Breast epithelium (tissue), 4 donors: ENCODE measurements around the gene LRRC1. TPM values are rescaled to one million over a fixed set of nuclear protein-coding genes. Genes with fewer than 3 reads are reported as not detected.

Experiments
- DNase-seq, 2 donors: peaks; one replicate each; pipeline ENCODE4 v3.0.0-alpha.2; 2019; ENCODE audit warnings: low spot score in 2 of 2
- H3K27ac ChIP-seq, 2 donors: fragments of 200-600 bp; sonication (generic) in 1 of 2; one replicate each; pipeline ENCODE4 v1.5.1; 2016 to 2019; ENCODE audit warnings: mild to moderate bottlenecking in 1 of 2
- H3K27me3 ChIP-seq, 2 donors: fragments of 200-600 bp; sonication (generic) in 1 of 2; one replicate each; pipeline versions ENCODE4 v1.5.1 to v1.6.0; 2017 to 2019; ENCODE audit warnings: control low read depth in 1 of 2, mild to moderate bottlenecking in 1 of 2
- H3K36me3 ChIP-seq: fragments of 200-600 bp; one replicate; pipeline ENCODE4 v1.5.1; 2019
- H3K4me1 ChIP-seq, 2 donors: fragments of 200-600 bp; sonication (generic); one replicate each; pipeline ENCODE4 v1.5.1; 2016 to 2019; ENCODE audit warnings: control low read depth in 1 of 2
- H3K4me3 ChIP-seq, 3 donors: fragments of 200-600 bp; sonication (generic); 1 replicate in 2 of 3; 2 replicates in 1 of 3; pipeline ENCODE4 v1.5.1; 2016 to 2019; ENCODE audit warnings: mild to moderate bottlenecking in 3 of 3, moderate library complexity in 2 of 3
- H3K9me3 ChIP-seq, 2 donors: fragments of 200-600 bp; sonication (generic) in 1 of 2; one replicate each; pipeline ENCODE4 v1.5.1; 2016 to 2019; ENCODE audit warnings: control low read depth in 1 of 2
- POLR2A ChIP-seq: fragments of 450-650 bp; IDR thresholded peaks from one replicate; pipeline ENCODE4 v1.6.1; 2016; ENCODE audit warnings: antibody characterized with exemption, mild to moderate bottlenecking, moderate library complexity
- POLR2AphosphoS5 ChIP-seq, 3 donors: sonication (generic); formaldehyde crosslinking; IDR thresholded peaks; one replicate each; pipeline ENCODE4 v1.6.1; 2017; ENCODE audit warnings: antibody characterized with exemption in 3 of 3
- intact Hi-C: fragments of 100-400 bp; cut with DNase I; formaldehyde crosslinking; loops from one replicate; pipeline ENCODE4 v1.15.1; 2023; ENCODE audit warnings: low total_unique reads
- total RNA-seq, 3 donors: library from RNA; depleted of rRNA; stranded (reverse); fragments of >200 nt; gene quantifications; one replicate each; pipeline ENCODE4 v1.1.0, GENCODE V29; 2016
- TF ChIP-seq, protein P1 (sequence below), 3 donors: fragments of 450-650 bp; IDR thresholded peaks; one replicate each; pipeline ENCODE4 v1.5.1; 2016 to 2017; ENCODE audit warnings: antibody characterized with exemption in 3 of 3, mild to moderate bottlenecking in 3 of 3, moderate library complexity in 3 of 3

LRRC1 gene
- total RNA-seq, 3 donors from 2014 or later, result 10.1 to 37.9 (median 37.4) TPM

DNA sequence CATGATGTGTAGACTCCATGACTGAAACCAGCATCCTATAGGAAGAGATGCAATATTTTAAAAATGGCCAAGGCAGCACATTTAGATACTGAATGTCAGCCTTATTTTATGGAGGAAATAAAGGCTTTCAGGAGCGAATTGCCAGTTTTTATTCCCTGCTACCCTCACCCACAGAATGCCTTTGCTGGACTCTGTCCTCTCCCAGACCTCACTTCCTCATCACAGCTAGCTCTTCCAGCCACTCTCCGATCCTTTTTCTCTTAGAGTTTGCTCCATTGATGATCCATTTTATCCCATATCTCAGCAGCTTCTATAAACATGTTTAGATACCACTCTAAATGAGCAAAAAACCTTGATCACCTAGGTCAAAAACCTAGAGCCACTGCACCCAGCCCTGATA lies 137.7 kb downstream of the LRRC1 start:
- TF ChIP-seq, protein P1, sequence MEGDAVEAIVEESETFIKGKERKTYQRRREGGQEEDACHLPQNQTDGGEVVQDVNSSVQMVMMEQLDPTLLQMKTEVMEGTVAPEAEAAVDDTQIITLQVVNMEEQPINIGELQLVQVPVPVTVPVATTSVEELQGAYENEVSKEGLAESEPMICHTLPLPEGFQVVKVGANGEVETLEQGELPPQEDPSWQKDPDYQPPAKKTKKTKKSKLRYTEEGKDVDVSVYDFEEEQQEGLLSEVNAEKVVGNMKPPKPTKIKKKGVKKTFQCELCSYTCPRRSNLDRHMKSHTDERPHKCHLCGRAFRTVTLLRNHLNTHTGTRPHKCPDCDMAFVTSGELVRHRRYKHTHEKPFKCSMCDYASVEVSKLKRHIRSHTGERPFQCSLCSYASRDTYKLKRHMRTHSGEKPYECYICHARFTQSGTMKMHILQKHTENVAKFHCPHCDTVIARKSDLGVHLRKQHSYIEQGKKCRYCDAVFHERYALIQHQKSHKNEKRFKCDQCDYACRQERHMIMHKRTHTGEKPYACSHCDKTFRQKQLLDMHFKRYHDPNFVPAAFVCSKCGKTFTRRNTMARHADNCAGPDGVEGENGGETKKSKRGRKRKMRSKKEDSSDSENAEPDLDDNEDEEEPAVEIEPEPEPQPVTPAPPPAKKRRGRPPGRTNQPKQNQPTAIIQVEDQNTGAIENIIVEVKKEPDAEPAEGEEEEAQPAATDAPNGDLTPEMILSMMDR (IDR thresholded peaks at IDR 0.05), result no peak
- TF ChIP-seq POLR2AphosphoS5 (IDR thresholded peaks at IDR 0.05) (no peak), POLR2A (no peak)
- DNase-seq, result no peak
- intact Hi-C loops, result no loop called here

DNA sequence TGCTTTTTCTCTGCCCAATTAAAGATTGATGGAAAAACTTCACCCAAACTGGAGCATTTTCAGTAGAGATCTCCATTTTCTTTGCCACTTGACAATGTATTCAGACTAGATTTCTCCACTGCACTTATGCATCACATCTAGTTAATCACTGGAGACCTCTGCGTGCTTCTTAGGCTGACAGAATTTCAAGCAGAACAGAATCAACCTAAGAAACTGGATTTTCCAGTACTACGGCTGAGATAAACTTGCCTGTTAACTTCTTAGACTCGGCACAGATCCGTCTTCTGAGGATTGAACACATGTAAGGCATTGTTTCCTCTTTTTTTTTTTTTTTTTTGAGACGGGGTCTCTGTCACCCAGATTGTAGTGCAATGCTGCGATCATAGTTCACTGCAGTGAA lies 139.2 kb downstream of the LRRC1 start:
- intact Hi-C loops, result no loop called here
- TF ChIP-seq POLR2A (no peak), POLR2AphosphoS5 (IDR thresholded peaks at IDR 0.05) (no peak)
- TF ChIP-seq, protein P1 (IDR thresholded peaks at IDR 0.05), result no peak
- H3K27me3 ChIP-seq, result no peaks in the 10 kb centered on the region
- no peak overlapping the region for H3K27ac ChIP-seq
- no peaks in the 10 kb centered on the region for H3K4me1 ChIP-seq
- no peak for DNase-seq
- H3K4me3 ChIP-seq, result no peak overlapping the region
- no peaks in the 10 kb centered on the region for H3K9me3 ChIP-seq
- no peaks in the 10 kb centered on the region for H3K36me3 ChIP-seq

More for the DNA sequence above, 137.7 kb downstream of the LRRC1 start:
- no peaks in the 10 kb centered on the region for H3K27me3 ChIP-seq
- H3K27ac ChIP-seq, result no peak overlapping the region
- H3K36me3 ChIP-seq, result no peaks in the 10 kb centered on the region
- no peaks in the 10 kb centered on the region for H3K9me3 ChIP-seq
- H3K4me3 ChIP-seq, result no peak overlapping the region
- no peaks in the 10 kb centered on the region for H3K4me1 ChIP-seq

DNA sequence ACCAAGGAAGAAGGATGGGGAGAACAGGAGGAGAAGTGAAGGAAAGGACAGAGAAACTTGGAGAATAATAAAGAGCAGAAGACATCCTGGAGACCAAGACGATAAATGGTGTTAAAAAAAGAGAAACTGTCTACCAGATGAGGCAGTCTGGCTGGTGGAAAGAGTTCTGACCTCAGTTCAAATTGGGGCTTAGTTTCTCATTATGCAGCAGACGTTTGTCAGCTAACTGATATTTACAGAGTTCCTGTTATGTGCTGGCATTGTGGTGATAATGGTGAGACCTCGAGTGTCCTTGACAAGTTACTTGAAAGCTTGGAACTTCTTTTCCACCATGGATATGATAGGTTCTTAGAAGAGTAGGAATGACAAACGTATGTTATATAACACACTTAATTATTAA lies 142.7 kb downstream of the LRRC1 start:
- TF ChIP-seq POLR2A (no peak), POLR2AphosphoS5 (IDR thresholded peaks at IDR 0.05) (no peak)
- TF ChIP-seq, protein P1 (IDR thresholded peaks at IDR 0.05), result no peak
- no peak overlapping the region for H3K4me3 ChIP-seq
- no peaks in the 10 kb centered on the region for H3K4me1 ChIP-seq
- H3K27me3 ChIP-seq, result no peaks in the 10 kb centered on the region
- no peaks in the 10 kb centered on the region for H3K9me3 ChIP-seq
- intact Hi-C loops, result no loop called here
- no peak for DNase-seq
- no peak overlapping the region for H3K27ac ChIP-seq
- H3K36me3 ChIP-seq, result no peaks in the 10 kb centered on the region

DNA sequence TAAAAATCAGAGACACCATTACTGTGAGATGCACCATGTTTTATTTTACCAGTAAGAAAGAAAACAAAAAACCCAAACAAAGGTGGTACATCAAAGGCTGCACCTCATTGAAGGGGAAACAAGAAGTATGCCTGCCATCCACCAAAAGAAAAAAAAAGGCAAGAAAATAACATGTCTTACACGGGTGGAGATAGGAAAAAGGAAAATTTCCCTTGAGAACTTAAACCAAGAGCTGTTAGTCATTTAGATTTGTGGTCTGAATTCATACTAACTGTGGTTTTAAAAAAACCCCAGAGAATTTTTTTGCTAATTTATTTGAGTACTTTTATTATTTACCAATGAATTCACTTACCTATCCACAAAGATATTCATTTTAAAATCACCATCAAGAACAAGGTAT lies 144.0 kb downstream of the LRRC1 start:
- DNase-seq, result no peak

DNA sequence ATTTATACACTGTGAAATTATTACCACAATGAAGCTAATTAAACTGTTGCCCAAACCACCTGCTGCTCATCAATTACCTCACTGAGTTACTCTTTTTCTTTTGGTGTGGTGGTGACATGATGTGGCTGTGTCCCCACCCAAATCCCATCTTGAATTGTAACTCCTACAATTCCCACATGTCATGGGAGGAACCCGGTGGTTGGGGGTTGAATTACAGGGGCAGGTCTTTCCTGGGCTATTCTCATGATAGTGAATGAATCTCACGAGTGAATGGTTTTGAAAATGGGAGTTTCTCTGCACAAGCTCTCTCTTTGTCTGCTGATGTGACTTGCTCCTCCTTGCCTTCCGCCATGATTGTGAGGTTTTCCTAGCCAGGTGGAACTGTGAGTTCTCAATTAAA lies 145.0 kb downstream of the LRRC1 start:
- no peak overlapping the region for H3K27ac ChIP-seq
- no peaks in the 10 kb centered on the region for H3K36me3 ChIP-seq
- TF ChIP-seq POLR2AphosphoS5 (IDR thresholded peaks at IDR 0.05) (no peak), POLR2A (no peak)
- TF ChIP-seq, protein P1 (IDR thresholded peaks at IDR 0.05), result no peak
- no peak for DNase-seq
- no peaks in the 10 kb centered on the region for H3K9me3 ChIP-seq
- peaks cover 0 to 3% of the 10 kb centered on the region in 2 donors for H3K4me1 ChIP-seq
- H3K27me3 ChIP-seq, result no peaks in the 10 kb centered on the region
- intact Hi-C loops, result no loop called here
- H3K4me3 ChIP-seq, result no peak overlapping the region

More for the DNA sequence above, 144.0 kb downstream of the LRRC1 start:
- Histone ChIP-seq H3K27ac (no peak overlapping the region), H3K36me3 (no peaks in the 10 kb centered on the region), H3K4me3 (no peak overlapping the region), H3K27me3 (no peaks in the 10 kb centered on the region), H3K4me1 (no peaks in the 10 kb centered on the region), H3K9me3 (no peaks in the 10 kb centered on the region)
- TF ChIP-seq POLR2AphosphoS5 (IDR thresholded peaks at IDR 0.05), result no peak
- no peak for TF ChIP-seq POLR2A
- TF ChIP-seq, protein P1 (IDR thresholded peaks at IDR 0.05), result no peak
- intact Hi-C loops, result no loop called here
